Immature natural killer cell (primary cell): ENCODE results near the gene HRH3. TPM values are rescaled to one million over a fixed set of nuclear protein-coding genes. Genes with fewer than 3 reads are reported as not detected.
A peak's percentile ranks its signal among the peaks of the same experiment; 100 is the strongest.

ENCODE experiments used
- DNase-seq, 3 donors: peaks; one replicate each; pipeline ENCODE4 v3.0.0; 2022; ENCODE audit warnings: mixed read lengths in 1 of 3
- H3K27ac Mint-ChIP-seq, 6 donors: one replicate each; pipeline ENCODE4 v1.8.0; 2020; ENCODE audit warnings: mixed read lengths in 6 of 6, mild to moderate bottlenecking in 5 of 6, inconsistent platforms in 4 of 6, moderate library complexity in 3 of 6
- H3K27me3 Mint-ChIP-seq, 3 donors: one replicate each; pipeline ENCODE4 v1.8.0; 2020 to 2021; ENCODE audit warnings: low read depth in 3 of 3, mild to moderate bottlenecking in 3 of 3, mixed read lengths in 3 of 3, moderate library complexity in 3 of 3, inconsistent platforms in 1 of 3
- H3K36me3 Mint-ChIP-seq, 3 donors: one replicate each; pipeline ENCODE4 v1.8.0; 2020; ENCODE audit warnings: mixed read lengths in 3 of 3, inconsistent platforms in 2 of 3, mild to moderate bottlenecking in 2 of 3
- H3K4me1 Mint-ChIP-seq, 2 donors: one replicate each; pipeline ENCODE4 v1.8.0; 2020; ENCODE audit warnings: inconsistent platforms in 2 of 2, mild to moderate bottlenecking in 2 of 2, mixed read lengths in 2 of 2, moderate library complexity in 1 of 2
- H3K4me3 Mint-ChIP-seq, 5 donors: one replicate each; pipeline ENCODE4 v1.8.0; 2020; ENCODE audit warnings: mild to moderate bottlenecking in 5 of 5, mixed read lengths in 5 of 5, inconsistent platforms in 3 of 5, moderate library complexity in 3 of 5
- H3K9me3 Mint-ChIP-seq, 6 donors: one replicate each; pipeline ENCODE4 v1.8.0; 2020; ENCODE audit warnings: mild to moderate bottlenecking in 6 of 6, mixed read lengths in 6 of 6, inconsistent platforms in 4 of 6, moderate library complexity in 3 of 6
- polyA plus RNA-seq, 3 donors: library from polyadenylated mRNA; unstranded; fragments of 300-500 nt; fragmentation: Illumina TruSeq; gene quantifications; one replicate each; pipeline ENCODE4 v1.2.3, GENCODE V29; 2021

The HRH3 gene
- polyA plus RNA-seq, 3 donors from 2014 or later: not detected

GRCh38 chr20:62224113-62224855, 4.2 kb upstream of the HRH3 start:
- H3K27ac Mint-ChIP-seq: no peak overlapping the region
- peaks cover 10 to 13% (median 11%) of the 10 kb centered on the region in 3 donors for H3K27me3 Mint-ChIP-seq
- no peak overlapping the region for H3K4me3 Mint-ChIP-seq
- H3K36me3 Mint-ChIP-seq: no peaks in the 10 kb centered on the region
- peaks cover 0 to 2% of the 10 kb centered on the region in 2 donors for H3K4me1 Mint-ChIP-seq
- no peak for DNase-seq
- H3K9me3 Mint-ChIP-seq: no peaks in the 10 kb centered on the region

- Mint-ChIP-seq H3K27ac (no peak overlapping the region), H3K36me3 (no peaks in the 10 kb centered on the region), H3K27me3 (peaks cover 13 to 14% (median 13%) of the 10 kb centered on the region in 3 donors), H3K9me3 (no peaks in the 10 kb centered on the region), H3K4me1 (peaks cover 0 to 4% of the 10 kb centered on the region in 2 donors), H3K4me3 (no peak overlapping the region)
- no peak for DNase-seq
These were observed 3.5 kb upstream of the HRH3 start for GRCh38 chr20:62223571-62223970.

- no peak for DNase-seq
- Mint-ChIP-seq H3K36me3 (no peaks in the 10 kb centered on the region), H3K4me1 (peaks cover 0 to 4% of the 10 kb centered on the region in 2 donors), H3K9me3 (peaks cover 0 to 1% (median 0%) of the 10 kb centered on the region in 6 donors), H3K27me3 (peaks cover 13 to 14% (median 13%) of the 10 kb centered on the region in 3 donors), H3K27ac (no peak overlapping the region), H3K4me3 (no peak overlapping the region)
These were observed 2.9 kb upstream of the HRH3 start for GRCh38 chr20:62222972-62223371.

GRCh38 chr20:62222266-62222850, 2.3 kb upstream of the HRH3 start:
- peaks cover 13 to 14% (median 13%) of the 10 kb centered on the region in 3 donors for H3K27me3 Mint-ChIP-seq
- DNase-seq: no peak
- peaks cover 0 to 1% (median 0%) of the 10 kb centered on the region in 6 donors for H3K9me3 Mint-ChIP-seq
- H3K4me1 Mint-ChIP-seq: peaks cover 0 to 4% of the 10 kb centered on the region in 2 donors
- H3K36me3 Mint-ChIP-seq: no peaks in the 10 kb centered on the region
- H3K4me3 Mint-ChIP-seq: no peak overlapping the region
- no peak overlapping the region for H3K27ac Mint-ChIP-seq

GRCh38 chr20:62220666-62221568, 839 bp upstream of the HRH3 start:
- H3K4me3 Mint-ChIP-seq: peak overlapping the region in 4 of 5 donors; percentile 10 to 47 (median 24)
- H3K4me1 Mint-ChIP-seq: peaks cover 0 to 4% of the 10 kb centered on the region in 2 donors
- no peak for DNase-seq
- H3K27ac Mint-ChIP-seq: no peak overlapping the region
- H3K9me3 Mint-ChIP-seq: peaks cover 0 to 1% (median 0%) of the 10 kb centered on the region in 6 donors
- H3K27me3 Mint-ChIP-seq: peaks cover 13 to 14% (median 13%) of the 10 kb centered on the region in 3 donors
- no peaks in the 10 kb centered on the region for H3K36me3 Mint-ChIP-seq

- DNase-seq: no peak
- Mint-ChIP-seq H3K4me1 (peaks cover 0 to 4% of the 10 kb centered on the region in 2 donors), H3K27me3 (peaks cover 5 to 15% (median 8%) of the 10 kb centered on the region in 3 donors), H3K4me3 (peak overlapping the region in 1 of 5 donors; percentile 51), H3K36me3 (no peaks in the 10 kb centered on the region), H3K27ac (no peak overlapping the region), H3K9me3 (peaks cover 0 to 1% (median 0%) of the 10 kb centered on the region in 6 donors)
These were observed 732 bp downstream of the HRH3 start for GRCh38 chr20:62219101-62219991.

GRCh38 chr20:62217913-62218773, 1.9 kb downstream of the HRH3 start:
- DNase-seq: no peak
- Mint-ChIP-seq H3K27ac (no peak overlapping the region), H3K4me1 (peaks cover 0 to 4% of the 10 kb centered on the region in 2 donors), H3K4me3 (no peak overlapping the region), H3K27me3 (peaks cover 5 to 15% (median 8%) of the 10 kb centered on the region in 3 donors), H3K36me3 (no peaks in the 10 kb centered on the region), H3K9me3 (peaks cover 0 to 1% (median 0%) of the 10 kb centered on the region in 6 donors)

- Mint-ChIP-seq H3K36me3 (no peaks in the 10 kb centered on the region), H3K4me1 (peaks cover 0 to 4% of the 10 kb centered on the region in 2 donors), H3K27ac (no peak overlapping the region), H3K4me3 (no peak overlapping the region), H3K27me3 (peaks cover 1 to 11% (median 8%) of the 10 kb centered on the region in 3 donors), H3K9me3 (peaks cover 0 to 1% (median 0%) of the 10 kb centered on the region in 6 donors)
- no peak for DNase-seq
These were observed 3.2 kb downstream of the HRH3 start for GRCh38 chr20:62216636-62217566.

GRCh38 chr20:62215991-62216635, 4.0 kb downstream of the HRH3 start:
- peaks cover 0 to 4% of the 10 kb centered on the region in 2 donors for H3K4me1 Mint-ChIP-seq
- peaks cover 0 to 1% (median 0%) of the 10 kb centered on the region in 6 donors for H3K9me3 Mint-ChIP-seq
- H3K36me3 Mint-ChIP-seq: no peaks in the 10 kb centered on the region
- no peak overlapping the region for H3K4me3 Mint-ChIP-seq
- no peak for DNase-seq
- H3K27me3 Mint-ChIP-seq: peaks cover 1 to 8% (median 4%) of the 10 kb centered on the region in 3 donors
- no peak overlapping the region for H3K27ac Mint-ChIP-seq

GRCh38 chr20:62215020-62215990, 4.8 kb downstream of the HRH3 start:
- no peak for DNase-seq
- Mint-ChIP-seq H3K9me3 (peaks cover 0 to 1% (median 0%) of the 10 kb centered on the region in 6 donors), H3K4me1 (peaks cover 0 to 2% of the 10 kb centered on the region in 2 donors), H3K27ac (no peak overlapping the region), H3K27me3 (peaks cover 0 to 8% (median 3%) of the 10 kb centered on the region in 3 donors), H3K36me3 (no peaks in the 10 kb centered on the region), H3K4me3 (no peak overlapping the region)
